HCT116 (cell line): ENCODE measurements around the gene ELOA.

Experiments
- CTCF ChIP-seq, 3 experiments: fragments of 200-600 bp in 1 of 3; sonication (generic) in 1 of 3; IDR thresholded peaks in 2 of 3; conservative IDR thresholded peaks in 1 of 3; 2 replicates each; pipeline ENCODE4 v1.5.1; 2012 to 2017; ENCODE audit warnings: low read depth in 2 of 3, low read length in 2 of 3, antibody characterized with exemption in 1 of 3, borderline replicate concordance in 1 of 3, control low read depth in 1 of 3, mild to moderate bottlenecking in 1 of 3, mixed read lengths in 1 of 3, mixed run types in 1 of 3, moderate library complexity in 1 of 3; ENCODE audit not compliant: insufficient read depth in 1 of 3
- EZH2 ChIP-seq: fragments of 200-600 bp; sonication (generic); IDR thresholded peaks from 2 replicates; pipeline ENCODE4 v1.6.1; 2017; ENCODE audit warnings: antibody characterized with exemption, mixed run types
- MAX ChIP-seq: IDR thresholded peaks from 2 replicates; pipeline ENCODE4 v1.6.1; 2012
- POLR2A ChIP-seq: IDR thresholded peaks from 2 replicates; pipeline ENCODE4 v1.7.0; 2011; ENCODE audit warnings: borderline replicate concordance; ENCODE audit not compliant: insufficient read depth, insufficient read length; ENCODE audit errors: extremely low read depth
- SP1 ChIP-seq: IDR thresholded peaks from 2 replicates; pipeline ENCODE4 v1.6.1; 2012; ENCODE audit warnings: low read depth

GRCh38 chr1:23763041-23763577, 19.8 kb downstream of the ELOA start:
- TF ChIP-seq SP1 (no peak), POLR2A (no peak), CTCF (IDR thresholded peaks at IDR 0.05 in 2 of 3, conservative IDR thresholded peaks at IDR 0.05 in 1 of 3; ENCODE audit: borderline replicate concordance in 1 of 3, insufficient read depth in 1 of 3, low read depth in 2 of 3, low read length in 2 of 3) (no peak), EZH2 (no peak), MAX (no peak)
